GM23338 (cell line): Measurements from ENCODE around the gene PSMB7. TPM values are rescaled to one million over a fixed set of nuclear protein-coding genes. Genes with fewer than 3 reads are reported as not detected.

ENCODE experiments used
- ATAC-seq: fragments of 200-7000 bp; cut with Tn5 transposase; 3 replicates; pipeline ENCODE4 v1.9.1; 2020
- DNase-seq: peaks from one replicate; pipeline ENCODE4 v3.0.0-alpha.2; 2015; ENCODE audit warnings: low spot score
- H2AFZ ChIP-seq: fragments of 200-600 bp; sonication (generic); 2 replicates; pipeline ENCODE4 v1.8.0; 2016; ENCODE audit warnings: antibody characterized with exemption, mild to moderate bottlenecking, moderate library complexity
- H3F3A ChIP-seq: fragments of 200-600 bp; sonication (generic); replicated peaks from 2 replicates; pipeline ENCODE4 v1.8.0; 2017; ENCODE audit warnings: antibody characterized with exemption, mixed run types, low read depth
- H3K27ac ChIP-seq: fragments of 200-600 bp; sonication (generic); 2 replicates; pipeline ENCODE4 v1.6.1; 2016; ENCODE audit warnings: low read depth
- H3K27me3 ChIP-seq: fragments of 200-600 bp; sonication (generic); 2 replicates; pipeline ENCODE4 v1.8.0; 2016; ENCODE audit warnings: mild to moderate bottlenecking, mixed run types, moderate library complexity; ENCODE audit not compliant: insufficient read depth
- H3K36me3 ChIP-seq: fragments of 200-600 bp; sonication (generic); 2 replicates; pipeline ENCODE4 v1.8.0; 2016; ENCODE audit warnings: mild to moderate bottlenecking; ENCODE audit not compliant: insufficient read depth
- H3K4me1 ChIP-seq: fragments of 200-600 bp; sonication (generic); 2 replicates; pipeline ENCODE4 v1.8.0; 2016; ENCODE audit warnings: mild to moderate bottlenecking, moderate library complexity; ENCODE audit not compliant: insufficient read depth
- H3K4me2 ChIP-seq: fragments of 200-600 bp; sonication (generic); 2 replicates; pipeline ENCODE4 v1.7.1; 2017; ENCODE audit warnings: mixed run types
- H3K4me3 ChIP-seq: fragments of 200-600 bp; sonication (generic); 2 replicates; pipeline ENCODE4 v1.6.1; 2016; ENCODE audit warnings: mixed run types
- H3K79me2 ChIP-seq: fragments of 200-600 bp; sonication (generic); replicated peaks from 2 replicates; pipeline ENCODE4 v1.8.0; 2017; ENCODE audit warnings: mild to moderate bottlenecking; ENCODE audit not compliant: insufficient read depth
- H3K9me2 ChIP-seq: fragments of 200-600 bp; sonication (generic); 2 replicates; pipeline ENCODE4 v1.8.0; 2017; ENCODE audit not compliant: insufficient read depth
- H4K20me1 ChIP-seq: fragments of 200-600 bp; sonication (generic); replicated peaks from 2 replicates; pipeline ENCODE4 v1.8.0; 2017; ENCODE audit warnings: mild to moderate bottlenecking; ENCODE audit not compliant: insufficient read depth
- H3K27ac Mint-ChIP-seq: 2 replicates; pipeline ENCODE4 v1.8.0; 2020; ENCODE audit warnings: inconsistent platforms, mild to moderate bottlenecking, moderate library complexity, mixed read lengths
- H3K27me3 Mint-ChIP-seq: 3 replicates; pipeline ENCODE4 v1.8.0; 2022; ENCODE audit warnings: low read depth, mild to moderate bottlenecking, moderate library complexity, mixed read lengths, inconsistent platforms; ENCODE audit not compliant: insufficient read depth, poor library complexity
- H3K36me3 Mint-ChIP-seq: 3 replicates; pipeline ENCODE4 v1.8.0; 2021; ENCODE audit warnings: low read depth, mild to moderate bottlenecking, inconsistent platforms, moderate library complexity, mixed read lengths
- H3K4me1 Mint-ChIP-seq: 3 replicates; pipeline ENCODE4 v1.8.0; 2020; ENCODE audit warnings: mild to moderate bottlenecking, inconsistent platforms, mixed read lengths
- H3K4me3 Mint-ChIP-seq: 3 replicates; pipeline ENCODE4 v1.8.0; 2021; ENCODE audit warnings: moderate library complexity, mild to moderate bottlenecking, inconsistent platforms, mixed read lengths
- H3K9me3 Mint-ChIP-seq: 3 replicates; pipeline ENCODE4 v1.8.0; 2020; ENCODE audit warnings: moderate library complexity, mild to moderate bottlenecking, inconsistent platforms, mixed read lengths
- CREB1 ChIP-seq: fragments of 250-450 bp; sonication (Bioruptor Pico); IDR thresholded peaks from 2 replicates; pipeline ENCODE4 v1.5.0; 2020; ENCODE audit warnings: low read depth, mild to moderate bottlenecking, moderate library complexity
- EZH2 ChIP-seq: fragments of 200-600 bp; sonication (generic); IDR thresholded peaks from one replicate; pipeline ENCODE4 v1.8.0; 2017; ENCODE audit warnings: antibody characterized with exemption, mild to moderate bottlenecking, low read depth; ENCODE audit not compliant: unreplicated experiment
- EZH2phosphoT487 ChIP-seq: fragments of 200-600 bp; sonication (generic); IDR thresholded peaks from one replicate; pipeline ENCODE4 v1.8.1; 2018; ENCODE audit warnings: antibody characterized with exemption; ENCODE audit not compliant: unreplicated experiment
- JUNB ChIP-seq: IDR thresholded peaks from one replicate; pipeline ENCODE4 v1.6.1; 2016; ENCODE audit warnings: antibody characterized with exemption; ENCODE audit not compliant: unreplicated experiment
- NANOG ChIP-seq: IDR thresholded peaks from 2 replicates; pipeline ENCODE4 v1.6.1; 2016; ENCODE audit warnings: antibody characterized with exemption, borderline replicate concordance
- POLR2AphosphoS5 ChIP-seq: IDR thresholded peaks from 2 replicates; pipeline ENCODE4 v1.6.1; 2016; ENCODE audit warnings: antibody characterized with exemption, low read depth
- STAT1 ChIP-seq: IDR thresholded peaks from one replicate; pipeline ENCODE4 v1.6.1; 2016; ENCODE audit warnings: antibody characterized with exemption; ENCODE audit not compliant: unreplicated experiment
- ZNF114 ChIP-seq: fragments of 250-450 bp; sonication (Bioruptor Pico); IDR thresholded peaks from 2 replicates; pipeline ENCODE4 v1.5.0; 2020; ENCODE audit warnings: mild to moderate bottlenecking, moderate library complexity
- ZNF331 ChIP-seq: fragments of 250-450 bp; sonication (Bioruptor Pico); IDR thresholded peaks from 2 replicates; pipeline ENCODE4 v1.5.0; 2020; ENCODE audit warnings: low read depth, mild to moderate bottlenecking, moderate library complexity
- polyA plus RNA-seq: library from polyadenylated mRNA; unstranded; fragments of >200 nt; fragmentation: Nextera tagmentation; extraction: Ambion mirVana; gene quantifications from 2 replicates; pipeline ENCODE4 v1.2.1, GENCODE V29; 2016
- total RNA-seq: library from RNA; depleted of rRNA; stranded (reverse); fragments of >200 nt; shearing (Covaris generic); gene quantifications from 2 replicates; pipeline ENCODE4 v1.2.3, GENCODE V29; 2014
- TF ChIP-seq, protein P1 (sequence below): IDR thresholded peaks from one replicate; pipeline ENCODE4 v1.6.1; 2018; ENCODE audit warnings: antibody characterized with exemption; ENCODE audit not compliant: unreplicated experiment
- TF ChIP-seq, protein P2 (sequence below): IDR thresholded peaks from 2 replicates; pipeline ENCODE4 v1.6.1; 2016; ENCODE audit warnings: antibody characterized with exemption
- TF ChIP-seq, protein P3 (sequence below), 2 experiments: fragments of 200-600 bp in 1 of 2; sonication (generic) in 1 of 2; conservative IDR thresholded peaks; 2 replicates each; pipeline versions ENCODE4 v1.5.1 to v1.6.1; 2016 to 2017; ENCODE audit warnings: antibody characterized with exemption in 2 of 2, low read depth in 2 of 2, mild to moderate bottlenecking in 2 of 2, moderate library complexity in 1 of 2
- TF ChIP-seq, protein P4 (sequence below): fragments of 250-450 bp; sonication (Bioruptor Pico); IDR thresholded peaks from 2 replicates; pipeline ENCODE4 v1.5.0; 2020; ENCODE audit warnings: mild to moderate bottlenecking, moderate library complexity

PSMB7 gene
- total and polyA plus RNA-seq, 2 experiments from 2014 or later: 255 to 268 TPM

DNA sequence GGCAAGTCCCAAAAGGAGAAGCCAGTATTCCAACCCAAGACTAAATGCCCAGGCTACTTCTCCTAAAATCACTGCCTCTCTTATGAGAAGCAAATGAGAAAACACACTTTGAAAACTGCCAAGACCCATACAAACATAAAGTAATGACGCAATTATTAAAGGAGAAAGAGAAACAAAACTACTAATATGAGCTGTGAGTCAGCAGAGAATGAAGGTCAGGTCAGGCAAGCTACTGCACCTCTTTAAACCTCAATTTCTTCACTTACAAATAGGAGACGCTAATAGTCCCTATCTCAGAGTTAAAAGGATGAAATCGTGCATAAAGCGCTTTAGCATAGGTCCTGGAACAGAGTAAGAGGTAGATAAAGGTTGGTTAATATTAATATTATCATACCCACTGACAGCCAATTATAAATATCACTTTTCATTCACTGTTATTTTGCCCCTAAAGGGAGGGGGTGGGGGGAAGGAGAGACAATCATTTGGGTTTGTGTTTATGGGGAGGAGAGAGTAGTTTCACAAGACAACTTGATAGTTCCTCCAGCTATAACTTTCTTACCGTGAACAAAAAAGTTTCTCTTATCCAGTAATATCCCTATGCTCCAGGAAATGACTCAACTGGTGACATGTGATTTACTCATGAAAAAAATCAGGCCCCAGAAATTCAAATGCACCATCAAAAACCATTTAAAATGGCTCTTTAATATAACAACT lies 3.6 kb downstream of the PSMB7 start:
- Histone ChIP-seq H3K4me3 (no peak overlapping the region), H3F3A (peaks cover 8% of the 10 kb centered on the region; the same call in 1 of the 2 replicates), H3K27me3 (no peaks in the 10 kb centered on the region), H3K79me2 (peaks cover 68% of the 10 kb centered on the region), H3K9me2 (no peaks in the 10 kb centered on the region), H3K4me2 (no peak overlapping the region), H2AFZ (no peak overlapping the region), H3K36me3 (peaks cover 60% of the 10 kb centered on the region), H3K4me1 (peaks cover 6% of the 10 kb centered on the region; the same call in 1 of the 2 replicates), H3K27ac (no peak overlapping the region), H4K20me1 (peaks cover 26% of the 10 kb centered on the region)
- H3K27me3 Mint-ChIP-seq: peaks cover 8% of the 10 kb centered on the region
- peaks cover 76% of the 10 kb centered on the region for H3K36me3 Mint-ChIP-seq
- no peak overlapping the region for H3K4me3 Mint-ChIP-seq
- no peak overlapping the region for H3K27ac Mint-ChIP-seq
- H3K4me1 Mint-ChIP-seq: peaks cover 5% of the 10 kb centered on the region; the same call in 2 of the 3 replicates
- no peak for ATAC-seq
- no peak for TF ChIP-seq CREB1 (CRISPR knock-in tag)
- TF ChIP-seq JUNB: no peak
- no peak for TF ChIP-seq STAT1
- no peak for TF ChIP-seq POLR2AphosphoS5
- TF ChIP-seq, protein P1, sequence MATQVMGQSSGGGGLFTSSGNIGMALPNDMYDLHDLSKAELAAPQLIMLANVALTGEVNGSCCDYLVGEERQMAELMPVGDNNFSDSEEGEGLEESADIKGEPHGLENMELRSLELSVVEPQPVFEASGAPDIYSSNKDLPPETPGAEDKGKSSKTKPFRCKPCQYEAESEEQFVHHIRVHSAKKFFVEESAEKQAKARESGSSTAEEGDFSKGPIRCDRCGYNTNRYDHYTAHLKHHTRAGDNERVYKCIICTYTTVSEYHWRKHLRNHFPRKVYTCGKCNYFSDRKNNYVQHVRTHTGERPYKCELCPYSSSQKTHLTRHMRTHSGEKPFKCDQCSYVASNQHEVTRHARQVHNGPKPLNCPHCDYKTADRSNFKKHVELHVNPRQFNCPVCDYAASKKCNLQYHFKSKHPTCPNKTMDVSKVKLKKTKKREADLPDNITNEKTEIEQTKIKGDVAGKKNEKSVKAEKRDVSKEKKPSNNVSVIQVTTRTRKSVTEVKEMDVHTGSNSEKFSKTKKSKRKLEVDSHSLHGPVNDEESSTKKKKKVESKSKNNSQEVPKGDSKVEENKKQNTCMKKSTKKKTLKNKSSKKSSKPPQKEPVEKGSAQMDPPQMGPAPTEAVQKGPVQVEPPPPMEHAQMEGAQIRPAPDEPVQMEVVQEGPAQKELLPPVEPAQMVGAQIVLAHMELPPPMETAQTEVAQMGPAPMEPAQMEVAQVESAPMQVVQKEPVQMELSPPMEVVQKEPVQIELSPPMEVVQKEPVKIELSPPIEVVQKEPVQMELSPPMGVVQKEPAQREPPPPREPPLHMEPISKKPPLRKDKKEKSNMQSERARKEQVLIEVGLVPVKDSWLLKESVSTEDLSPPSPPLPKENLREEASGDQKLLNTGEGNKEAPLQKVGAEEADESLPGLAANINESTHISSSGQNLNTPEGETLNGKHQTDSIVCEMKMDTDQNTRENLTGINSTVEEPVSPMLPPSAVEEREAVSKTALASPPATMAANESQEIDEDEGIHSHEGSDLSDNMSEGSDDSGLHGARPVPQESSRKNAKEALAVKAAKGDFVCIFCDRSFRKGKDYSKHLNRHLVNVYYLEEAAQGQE: no peak
- TF ChIP-seq EZH2phosphoT487: no peak
- no peak for TF ChIP-seq ZNF114 (CRISPR knock-in tag)
- no peak for TF ChIP-seq EZH2
- TF ChIP-seq, protein P2, sequence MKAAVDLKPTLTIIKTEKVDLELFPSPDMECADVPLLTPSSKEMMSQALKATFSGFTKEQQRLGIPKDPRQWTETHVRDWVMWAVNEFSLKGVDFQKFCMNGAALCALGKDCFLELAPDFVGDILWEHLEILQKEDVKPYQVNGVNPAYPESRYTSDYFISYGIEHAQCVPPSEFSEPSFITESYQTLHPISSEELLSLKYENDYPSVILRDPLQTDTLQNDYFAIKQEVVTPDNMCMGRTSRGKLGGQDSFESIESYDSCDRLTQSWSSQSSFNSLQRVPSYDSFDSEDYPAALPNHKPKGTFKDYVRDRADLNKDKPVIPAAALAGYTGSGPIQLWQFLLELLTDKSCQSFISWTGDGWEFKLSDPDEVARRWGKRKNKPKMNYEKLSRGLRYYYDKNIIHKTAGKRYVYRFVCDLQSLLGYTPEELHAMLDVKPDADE: no peak
- no peak for TF ChIP-seq NANOG
- TF ChIP-seq, protein P3, sequence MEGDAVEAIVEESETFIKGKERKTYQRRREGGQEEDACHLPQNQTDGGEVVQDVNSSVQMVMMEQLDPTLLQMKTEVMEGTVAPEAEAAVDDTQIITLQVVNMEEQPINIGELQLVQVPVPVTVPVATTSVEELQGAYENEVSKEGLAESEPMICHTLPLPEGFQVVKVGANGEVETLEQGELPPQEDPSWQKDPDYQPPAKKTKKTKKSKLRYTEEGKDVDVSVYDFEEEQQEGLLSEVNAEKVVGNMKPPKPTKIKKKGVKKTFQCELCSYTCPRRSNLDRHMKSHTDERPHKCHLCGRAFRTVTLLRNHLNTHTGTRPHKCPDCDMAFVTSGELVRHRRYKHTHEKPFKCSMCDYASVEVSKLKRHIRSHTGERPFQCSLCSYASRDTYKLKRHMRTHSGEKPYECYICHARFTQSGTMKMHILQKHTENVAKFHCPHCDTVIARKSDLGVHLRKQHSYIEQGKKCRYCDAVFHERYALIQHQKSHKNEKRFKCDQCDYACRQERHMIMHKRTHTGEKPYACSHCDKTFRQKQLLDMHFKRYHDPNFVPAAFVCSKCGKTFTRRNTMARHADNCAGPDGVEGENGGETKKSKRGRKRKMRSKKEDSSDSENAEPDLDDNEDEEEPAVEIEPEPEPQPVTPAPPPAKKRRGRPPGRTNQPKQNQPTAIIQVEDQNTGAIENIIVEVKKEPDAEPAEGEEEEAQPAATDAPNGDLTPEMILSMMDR (conservative IDR thresholded peaks at IDR 0.05; ENCODE audit: low read depth in 2 of 2): no peak
- no peak for TF ChIP-seq ZNF331 (CRISPR knock-in tag)
- TF ChIP-seq, protein P4, sequence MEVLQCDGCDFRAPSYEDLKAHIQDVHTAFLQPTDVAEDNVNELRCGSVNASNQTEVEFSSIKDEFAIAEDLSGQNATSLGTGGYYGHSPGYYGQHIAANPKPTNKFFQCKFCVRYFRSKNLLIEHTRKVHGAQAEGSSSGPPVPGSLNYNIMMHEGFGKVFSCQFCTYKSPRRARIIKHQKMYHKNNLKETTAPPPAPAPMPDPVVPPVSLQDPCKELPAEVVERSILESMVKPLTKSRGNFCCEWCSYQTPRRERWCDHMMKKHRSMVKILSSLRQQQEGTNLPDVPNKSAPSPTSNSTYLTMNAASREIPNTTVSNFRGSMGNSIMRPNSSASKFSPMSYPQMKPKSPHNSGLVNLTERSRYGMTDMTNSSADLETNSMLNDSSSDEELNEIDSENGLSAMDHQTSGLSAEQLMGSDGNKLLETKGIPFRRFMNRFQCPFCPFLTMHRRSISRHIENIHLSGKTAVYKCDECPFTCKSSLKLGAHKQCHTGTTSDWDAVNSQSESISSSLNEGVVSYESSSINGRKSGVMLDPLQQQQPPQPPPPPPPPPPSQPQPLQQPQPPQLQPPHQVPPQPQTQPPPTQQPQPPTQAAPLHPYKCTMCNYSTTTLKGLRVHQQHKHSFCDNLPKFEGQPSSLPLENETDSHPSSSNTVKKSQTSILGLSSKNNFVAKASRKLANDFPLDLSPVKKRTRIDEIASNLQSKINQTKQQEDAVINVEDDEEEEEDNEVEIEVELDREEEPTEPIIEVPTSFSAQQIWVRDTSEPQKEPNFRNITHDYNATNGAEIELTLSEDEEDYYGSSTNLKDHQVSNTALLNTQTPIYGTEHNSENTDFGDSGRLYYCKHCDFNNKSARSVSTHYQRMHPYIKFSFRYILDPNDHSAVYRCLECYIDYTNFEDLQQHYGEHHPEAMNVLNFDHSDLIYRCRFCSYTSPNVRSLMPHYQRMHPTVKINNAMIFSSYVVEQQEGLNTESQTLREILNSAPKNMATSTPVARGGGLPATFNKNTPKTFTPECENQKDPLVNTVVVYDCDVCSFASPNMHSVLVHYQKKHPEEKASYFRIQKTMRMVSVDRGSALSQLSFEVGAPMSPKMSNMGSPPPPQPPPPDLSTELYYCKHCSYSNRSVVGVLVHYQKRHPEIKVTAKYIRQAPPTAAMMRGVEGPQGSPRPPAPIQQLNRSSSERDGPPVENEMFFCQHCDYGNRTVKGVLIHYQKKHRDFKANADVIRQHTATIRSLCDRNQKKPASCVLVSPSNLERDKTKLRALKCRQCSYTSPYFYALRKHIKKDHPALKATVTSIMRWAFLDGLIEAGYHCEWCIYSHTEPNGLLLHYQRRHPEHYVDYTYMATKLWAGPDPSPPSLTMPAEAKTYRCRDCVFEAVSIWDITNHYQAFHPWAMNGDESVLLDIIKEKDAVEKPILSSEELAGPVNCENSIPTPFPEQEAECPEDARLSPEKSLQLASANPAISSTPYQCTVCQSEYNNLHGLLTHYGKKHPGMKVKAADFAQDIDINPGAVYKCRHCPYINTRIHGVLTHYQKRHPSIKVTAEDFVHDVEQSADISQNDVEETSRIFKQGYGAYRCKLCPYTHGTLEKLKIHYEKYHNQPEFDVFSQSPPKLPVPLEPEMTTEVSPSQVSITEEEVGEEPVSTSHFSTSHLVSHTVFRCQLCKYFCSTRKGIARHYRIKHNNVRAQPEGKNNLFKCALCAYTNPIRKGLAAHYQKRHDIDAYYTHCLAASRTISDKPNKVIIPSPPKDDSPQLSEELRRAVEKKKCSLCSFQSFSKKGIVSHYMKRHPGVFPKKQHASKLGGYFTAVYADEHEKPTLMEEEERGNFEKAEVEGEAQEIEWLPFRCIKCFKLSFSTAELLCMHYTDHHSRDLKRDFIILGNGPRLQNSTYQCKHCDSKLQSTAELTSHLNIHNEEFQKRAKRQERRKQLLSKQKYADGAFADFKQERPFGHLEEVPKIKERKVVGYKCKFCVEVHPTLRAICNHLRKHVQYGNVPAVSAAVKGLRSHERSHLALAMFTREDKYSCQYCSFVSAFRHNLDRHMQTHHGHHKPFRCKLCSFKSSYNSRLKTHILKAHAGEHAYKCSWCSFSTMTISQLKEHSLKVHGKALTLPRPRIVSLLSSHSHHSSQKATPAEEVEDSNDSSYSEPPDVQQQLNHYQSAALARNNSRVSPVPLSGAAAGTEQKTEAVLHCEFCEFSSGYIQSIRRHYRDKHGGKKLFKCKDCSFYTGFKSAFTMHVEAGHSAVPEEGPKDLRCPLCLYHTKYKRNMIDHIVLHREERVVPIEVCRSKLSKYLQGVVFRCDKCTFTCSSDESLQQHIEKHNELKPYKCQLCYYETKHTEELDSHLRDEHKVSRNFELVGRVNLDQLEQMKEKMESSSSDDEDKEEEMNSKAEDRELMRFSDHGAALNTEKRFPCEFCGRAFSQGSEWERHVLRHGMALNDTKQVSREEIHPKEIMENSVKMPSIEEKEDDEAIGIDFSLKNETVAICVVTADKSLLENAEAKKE (CRISPR knock-in tag): no peak
- DNase-seq: no peak
- no peaks in the 10 kb centered on the region for H3K9me3 Mint-ChIP-seq
